Glomerular endothelial cell (primary cell): ENCODE measurements around the gene PACSIN1. TPM values are rescaled to one million over a fixed set of nuclear protein-coding genes. Genes with fewer than 3 reads are reported as not detected.

Experiments
- DNase-seq: peaks from one replicate; pipeline ENCODE4 v3.0.0-alpha.2; 2011; ENCODE audit warnings: low read depth, low spot score; ENCODE audit errors: extremely low read depth
- total RNA-seq: library from RNA; depleted of rRNA; stranded (reverse); fragments of >200 nt; gene quantifications from 2 replicates; pipeline ENCODE4 v1.2.3, GENCODE V29; 2015

Gene PACSIN1
- total RNA-seq, 1 donor from 2014 or later: not detected

DNA sequence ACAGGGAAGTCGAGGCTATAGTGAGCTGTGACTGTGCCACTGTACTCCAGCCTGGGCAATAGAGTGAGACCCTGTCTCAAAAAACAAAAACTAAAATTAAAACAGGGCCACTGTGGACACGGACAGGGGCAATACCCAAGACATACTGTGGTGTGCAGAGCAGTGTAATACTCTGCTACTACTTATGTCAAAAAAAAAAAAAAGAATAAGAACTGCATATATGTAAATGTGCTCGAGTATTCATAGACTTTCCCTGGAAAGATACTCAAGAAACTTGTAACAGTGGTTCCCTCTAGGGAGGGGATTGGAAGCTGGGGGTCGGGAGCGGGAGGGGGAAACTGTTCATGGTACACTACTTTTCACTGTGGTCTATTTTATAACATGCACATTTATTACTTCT is 74.3 kb downstream of the PACSIN1 start:
- DNase-seq: no peak

DNA sequence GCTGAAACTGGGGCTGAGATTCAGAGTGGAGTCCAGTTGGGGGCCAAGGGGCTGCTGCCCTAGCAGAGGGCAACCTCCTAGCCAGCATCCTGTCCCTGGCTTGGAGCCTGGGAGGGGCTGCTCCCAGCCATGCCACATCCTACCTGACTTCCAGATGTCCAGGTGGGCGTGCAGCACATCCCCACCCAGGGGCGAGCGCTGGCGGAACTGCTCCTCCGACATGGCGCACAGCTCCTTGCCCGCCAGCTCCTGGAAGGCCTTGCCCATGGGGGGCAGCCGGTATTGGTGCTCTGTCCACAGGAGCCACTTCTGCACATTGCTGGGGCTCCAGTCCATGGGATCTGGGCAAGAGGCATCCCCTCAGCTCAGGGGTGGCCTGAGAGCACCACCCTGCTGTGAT is 75.0 kb downstream of the PACSIN1 start:
- DNase-seq: no peak

GRCh38 chr6:34543421-34543820 is 77.5 kb downstream of the PACSIN1 start:
- no peak for DNase-seq

DNA sequence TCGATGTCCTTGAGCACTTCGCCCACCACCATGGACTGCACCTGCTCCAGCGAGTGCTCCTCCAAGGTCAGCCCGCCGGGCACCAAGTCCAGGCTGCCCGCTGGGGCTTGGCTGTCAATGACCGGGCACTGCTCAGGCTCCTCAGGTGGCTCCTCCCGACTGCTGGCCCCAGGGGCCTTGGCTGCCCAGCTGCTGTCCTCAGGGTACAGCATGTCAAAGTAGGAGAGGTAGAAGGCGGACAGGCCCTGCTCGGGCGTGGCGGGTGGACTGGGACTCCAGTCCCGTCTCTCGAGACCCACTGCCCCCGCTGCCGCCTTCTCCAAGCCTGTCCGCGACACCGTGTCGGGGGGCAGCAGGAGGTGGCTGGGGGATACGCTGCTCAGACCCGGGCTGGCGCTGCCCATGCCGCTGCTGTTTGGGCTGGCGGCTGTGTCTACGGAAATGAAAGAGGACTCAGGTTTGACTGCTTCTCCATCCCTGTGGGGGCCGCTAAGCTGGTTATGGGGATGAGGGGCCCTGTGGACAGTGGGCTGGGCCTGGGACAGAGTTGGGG is 78.3 kb downstream of the PACSIN1 start:
- no peak for DNase-seq

GRCh38 chr6:34544776-34545471 is 79.0 kb downstream of the PACSIN1 start:
- DNase-seq: no peak

- DNase-seq: no peak
Observed at GRCh38 chr6:34546551-34547321, 80.9 kb downstream of the PACSIN1 start.

DNA sequence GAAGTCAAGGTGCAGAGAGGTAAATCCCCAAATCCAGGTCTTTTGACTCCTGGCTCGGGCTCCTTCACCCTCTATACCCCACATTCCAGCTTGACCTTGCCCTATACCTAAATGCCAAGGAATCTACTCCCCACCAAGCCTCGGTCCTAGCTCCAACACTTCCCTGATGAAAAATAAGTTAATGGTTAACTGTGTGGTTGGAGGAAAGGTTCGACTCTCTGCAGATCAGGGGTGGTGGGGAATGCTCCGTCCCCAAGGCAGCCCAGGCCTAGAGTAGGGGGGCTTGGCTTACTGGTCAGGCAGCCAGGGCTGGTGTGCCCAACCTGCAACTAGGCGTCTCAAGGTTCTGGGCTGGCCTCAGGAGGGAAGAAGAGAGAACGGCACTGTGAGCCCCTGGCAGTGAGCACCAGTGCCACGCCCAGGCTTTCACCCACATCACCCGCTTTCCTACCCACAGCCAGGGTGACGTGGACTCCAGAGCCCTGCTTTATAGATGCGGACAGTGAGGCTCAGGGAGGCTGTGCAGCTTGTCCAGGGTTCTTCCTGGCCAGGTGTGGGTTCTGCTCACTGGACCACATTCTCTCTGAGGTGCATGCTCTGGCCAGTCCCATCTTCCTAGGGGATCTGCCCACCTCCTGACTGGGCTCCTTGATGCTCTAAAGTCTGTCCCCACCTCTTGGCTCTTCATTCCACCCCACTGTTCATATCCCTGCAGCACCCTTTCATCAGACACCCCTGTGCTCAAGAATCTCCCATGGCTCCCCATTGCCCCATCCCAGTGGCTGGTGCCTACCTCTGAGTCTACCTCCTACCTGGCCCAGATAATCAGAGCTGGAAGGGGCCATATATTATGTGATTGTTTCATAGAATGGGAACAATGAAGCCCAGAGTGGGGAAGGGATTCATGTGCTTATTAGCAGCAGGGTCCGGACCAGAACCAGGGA is 82.1 kb downstream of the PACSIN1 start:
- no peak for DNase-seq

GRCh38 chr6:34549026-34549803 is 83.3 kb downstream of the PACSIN1 start:
- DNase-seq: no peak

DNA sequence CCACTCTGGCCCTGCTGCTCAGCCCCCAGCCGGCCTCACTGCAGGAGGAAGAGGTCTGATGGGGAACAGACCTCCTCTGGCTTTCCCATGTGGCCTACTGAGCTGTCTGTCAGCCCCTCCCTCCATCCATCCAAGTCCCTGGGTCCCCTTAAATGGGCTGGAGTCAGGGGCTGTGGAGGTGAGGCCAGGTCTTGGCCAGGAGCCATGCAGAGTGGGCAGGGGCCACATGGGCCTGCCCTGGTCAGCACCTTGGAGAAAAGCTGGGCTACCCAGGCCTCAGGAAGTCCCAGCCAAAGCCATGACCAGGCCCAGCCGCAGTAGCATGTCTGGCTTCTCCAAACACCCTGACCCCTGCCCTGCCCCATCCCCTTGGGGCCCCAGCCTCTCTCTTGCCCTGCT is 83.9 kb downstream of the PACSIN1 start:
- no peak for DNase-seq

DNA sequence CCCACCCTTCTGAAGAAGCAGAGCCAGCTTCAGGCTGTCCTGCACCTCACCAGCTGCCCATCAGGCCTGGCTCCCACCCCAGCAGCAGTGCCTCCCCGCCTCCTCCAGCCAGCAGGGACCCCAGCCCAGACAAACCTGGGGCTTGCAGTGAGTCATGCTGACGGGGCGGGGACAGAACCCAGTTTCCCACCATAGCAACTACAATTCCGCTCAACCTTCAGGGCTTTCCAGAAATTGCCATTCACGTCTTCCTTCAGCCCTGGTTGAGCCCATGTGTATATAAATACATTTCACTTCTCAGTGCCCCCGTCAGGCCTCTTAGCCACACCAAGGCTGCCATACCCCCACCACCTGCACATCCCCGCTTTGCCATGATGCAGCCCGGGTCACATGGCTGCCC is 85.8 kb downstream of the PACSIN1 start:
- no peak for DNase-seq

DNA sequence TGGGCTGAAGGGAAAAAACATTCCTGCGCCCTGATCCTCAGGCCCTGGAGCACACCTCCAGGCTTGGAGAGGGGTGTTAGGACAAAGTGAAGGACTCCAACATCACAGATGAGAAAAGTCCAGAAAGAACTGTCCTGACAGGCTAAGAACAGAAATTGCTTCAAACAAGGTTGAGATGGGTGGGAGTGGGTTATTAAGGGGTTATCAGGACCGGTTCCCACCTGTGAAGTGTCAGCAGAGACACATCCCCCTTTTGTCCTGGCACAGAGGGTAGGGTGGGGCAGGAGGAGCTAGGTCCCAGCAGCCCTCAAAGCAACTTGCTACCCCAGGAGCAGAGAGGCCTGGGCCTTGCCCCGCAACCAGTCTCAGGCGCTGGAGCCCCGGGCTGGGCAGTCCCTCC is 86.7 kb downstream of the PACSIN1 start:
- no peak for DNase-seq

DNA sequence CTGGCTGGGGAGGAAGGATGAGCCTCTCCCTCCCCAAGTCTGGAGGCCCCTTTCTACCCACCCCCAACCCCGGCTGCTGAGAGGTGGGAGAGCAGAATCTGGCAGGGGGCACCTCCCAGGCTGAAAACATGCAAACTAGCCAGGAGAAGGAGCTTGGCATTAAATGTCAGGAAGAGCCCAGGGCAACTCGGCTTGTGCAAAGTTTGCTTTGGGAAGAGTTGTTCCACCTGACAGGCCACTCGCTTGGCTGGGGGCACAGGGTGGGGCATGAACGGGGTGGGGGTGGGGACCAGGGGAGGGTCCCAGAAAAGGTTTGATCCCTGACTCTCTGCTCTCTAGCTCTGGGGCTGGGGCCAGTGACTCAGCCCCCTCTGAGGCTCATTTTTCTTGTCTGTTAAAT is 87.3 kb downstream of the PACSIN1 start:
- DNase-seq: no peak

DNA sequence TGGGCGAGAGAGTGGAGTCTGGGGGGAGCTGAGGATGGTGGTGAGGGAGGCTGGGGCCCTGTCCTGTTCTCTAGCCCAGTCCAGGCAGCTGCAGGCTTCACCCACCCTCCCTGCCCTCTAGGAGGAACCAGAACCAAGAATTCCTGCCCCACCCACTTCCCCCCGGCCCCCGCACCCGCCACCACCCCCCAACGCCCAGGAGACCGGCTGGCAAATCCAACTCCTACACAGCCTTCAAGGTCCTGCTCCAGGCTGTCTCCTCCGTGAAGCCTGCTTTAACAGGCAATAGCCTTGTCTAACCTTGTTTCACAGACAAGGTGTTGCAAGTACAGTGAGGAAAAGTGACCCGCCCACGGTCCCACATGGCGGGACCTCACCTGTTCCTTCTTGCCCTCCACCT is 87.9 kb downstream of the PACSIN1 start:
- no peak for DNase-seq

DNA sequence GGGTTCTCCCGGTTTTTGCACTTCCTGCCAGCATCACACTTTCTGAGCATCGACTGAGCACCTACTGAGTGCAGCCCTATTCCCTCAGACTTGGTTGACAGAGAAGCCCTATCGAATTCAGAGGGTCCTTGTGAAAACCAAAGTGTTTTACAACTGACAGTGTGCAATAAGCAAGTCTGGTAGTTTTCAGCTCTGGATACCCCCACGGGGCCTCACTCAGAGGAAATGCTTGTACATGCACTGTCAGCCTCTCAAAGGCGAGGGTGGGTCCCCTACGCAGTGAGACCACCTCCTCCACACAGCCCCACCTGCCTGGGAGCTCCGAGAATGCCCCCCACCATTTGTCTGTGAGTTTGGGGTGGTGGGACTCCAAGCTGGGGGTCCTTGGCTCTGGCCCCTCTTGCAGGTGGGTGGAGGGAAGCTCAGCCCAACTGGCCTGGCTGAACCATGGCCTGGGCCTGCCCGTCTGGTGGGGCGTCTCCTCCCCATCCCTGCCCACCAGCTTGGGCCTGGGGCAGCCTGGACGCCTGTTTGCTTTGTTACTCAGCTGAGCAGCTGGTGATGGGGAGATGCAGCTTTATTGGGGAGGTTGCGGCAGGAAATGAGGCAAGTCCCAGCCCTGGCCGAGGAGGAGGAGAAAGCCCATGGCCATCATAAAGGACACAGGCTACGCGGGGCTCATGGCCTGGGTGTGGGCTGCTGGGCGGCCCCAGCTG is 88.6 kb downstream of the PACSIN1 start:
- DNase-seq: no peak

DNA sequence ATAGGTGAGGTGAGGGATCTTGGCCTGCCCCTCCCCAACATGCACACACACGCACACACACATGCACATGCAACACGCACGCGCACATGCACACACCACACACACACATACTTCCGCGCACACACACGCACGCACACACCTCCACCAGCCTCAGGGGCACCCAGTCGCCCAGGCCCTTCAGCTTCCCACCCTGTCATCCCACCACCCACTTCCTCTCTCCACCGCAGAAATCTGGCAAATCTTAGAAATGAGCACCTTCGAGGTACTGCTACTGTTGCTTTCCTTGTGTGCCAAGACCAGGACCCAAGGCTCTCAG is 89.1 kb downstream of the PACSIN1 start:
- no peak for DNase-seq

GRCh38 chr6:34555328-34555727 is 89.5 kb downstream of the PACSIN1 start:
- DNase-seq: no peak

DNA sequence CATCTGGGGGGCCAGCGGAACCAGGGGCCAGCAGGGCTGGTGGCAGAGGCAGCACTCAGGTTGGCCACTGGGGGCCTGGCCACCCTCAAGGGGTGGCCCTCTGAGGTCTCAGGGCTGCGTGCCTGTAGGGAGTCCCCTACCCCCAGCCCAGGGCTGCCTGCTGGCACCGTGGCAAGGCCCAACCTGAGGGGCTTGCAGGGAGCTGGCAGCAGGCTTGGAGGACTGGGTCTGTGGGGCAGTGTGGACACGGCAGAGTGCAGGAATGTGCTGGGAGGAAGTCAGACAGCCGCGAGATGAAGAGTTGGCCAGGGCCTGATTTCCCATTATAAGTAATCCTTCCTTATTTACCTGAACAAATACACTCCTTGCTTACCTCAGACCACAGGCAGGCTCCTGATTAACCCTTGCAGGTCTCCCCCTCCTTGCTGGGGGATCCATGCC is 90.2 kb downstream of the PACSIN1 start, which contains the start of gene SPDEF:
Gene SPDEF, minus strand, starts transcription at position 299 of the 441 bp plus-strand sequence. CDS start 11,874 bp downstream, outside the sequence.
- no peak for DNase-seq

- no peak for DNase-seq
Observed at GRCh38 chr6:34556493-34556892, 90.6 kb downstream of the PACSIN1 start.

DNA sequence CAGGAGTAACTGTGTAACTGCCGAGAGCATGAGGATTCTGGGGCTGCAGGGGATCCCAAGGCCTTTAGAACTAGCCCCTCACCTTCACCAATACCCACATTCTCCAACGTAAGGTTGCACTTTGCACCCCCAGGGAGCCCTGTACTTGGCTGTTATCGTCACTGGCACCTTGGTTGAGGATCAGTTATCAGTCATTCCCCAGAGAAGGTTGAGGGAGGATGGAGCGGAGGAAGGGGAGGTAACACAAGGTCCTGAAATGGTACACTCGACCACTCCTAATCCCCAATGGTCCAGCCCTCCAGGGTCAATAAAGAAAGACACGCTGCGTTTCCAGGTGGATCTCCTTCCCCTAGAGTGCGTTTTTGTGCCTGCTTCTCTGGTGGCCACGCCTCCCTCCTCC is 91.4 kb downstream of the PACSIN1 start:
- no peak for DNase-seq
